Measurements from ENCODE around the gene POLD3. TPM values are rescaled to one million over a fixed set of nuclear protein-coding genes. Genes with fewer than 3 reads are reported as not detected.

The POLD3 gene
- total RNA-seq, 1 experiment from 2014 or later, result 49.7 TPM

DNA sequence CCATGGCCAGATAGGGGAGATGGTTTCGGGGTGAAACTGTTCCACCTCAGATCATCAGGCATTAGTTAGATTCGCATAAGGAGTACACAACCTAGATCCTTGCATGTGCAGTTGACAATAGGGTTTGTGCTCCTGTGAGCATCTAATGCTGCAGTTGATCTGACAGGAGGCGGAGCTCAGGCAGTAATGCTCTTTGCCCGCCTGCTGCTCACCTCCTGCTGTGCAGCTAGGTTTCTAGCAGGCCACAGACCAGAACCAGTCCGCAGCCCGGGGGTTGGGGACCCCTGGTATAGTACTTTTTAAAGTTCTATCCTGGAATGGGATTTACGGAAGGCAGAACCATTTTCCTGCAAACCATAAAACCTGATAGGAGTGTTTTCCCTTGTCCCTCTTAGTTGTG lies 54.6 kb downstream of the POLD3 start:
- POLR2A ChIA-PET, result no interaction called here
- BruUV-seq (replicated peaks), result no TSS peak

DNA sequence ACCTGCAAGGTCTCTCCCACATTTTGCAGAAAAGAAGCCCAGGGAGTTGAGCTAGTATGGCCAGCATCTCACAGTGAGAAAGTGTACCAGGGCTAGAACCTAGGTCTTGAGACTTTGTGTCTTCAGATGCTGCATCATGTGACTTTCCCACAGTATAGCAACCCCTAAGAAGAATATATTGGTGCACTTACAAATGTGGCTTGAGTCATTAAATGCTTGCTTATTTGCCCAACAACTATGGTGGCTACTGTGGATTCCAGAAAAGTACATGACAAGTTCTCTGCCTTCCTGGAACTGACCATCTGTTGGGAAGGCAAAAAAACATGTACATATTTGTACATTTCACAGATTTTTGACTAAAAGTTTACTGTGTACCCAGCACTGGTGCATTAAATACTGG lies 55.0 kb downstream of the POLD3 start:
- no peaks in the 10 kb centered on the region for H3K9me3 Mint-ChIP-seq (ENCODE audit: unreplicated experiment)
- Histone ChIP-seq H3K9me3 (no peaks in the 10 kb centered on the region), H3K4me3 (ENCODE audit: low read depth, low read length) (no peak overlapping the region), H3K4me1 (no peaks in the 10 kb centered on the region), H3K27me3 (replicated peaks; ENCODE audit: control insufficient read depth, insufficient read depth, low read length) (no peaks in the 10 kb centered on the region), H3K36me3 (ENCODE audit: control insufficient read depth, insufficient read depth, low read length) (no peaks in the 10 kb centered on the region)
- no peak overlapping the region for H3K4me3 Mint-ChIP-seq (ENCODE audit: unreplicated experiment)
- ChIA-PET POLR2A (no interaction called here), CTCF (no interaction called here)
- no peak for DNase-seq
- H3K27ac Mint-ChIP-seq (ENCODE audit: unreplicated experiment), result no peak overlapping the region
- H3K4me1 Mint-ChIP-seq (ENCODE audit: low read depth, unreplicated experiment), result no peaks in the 10 kb centered on the region
- BruUV-seq (replicated peaks), result no TSS peak
- H3K36me3 Mint-ChIP-seq (ENCODE audit: insufficient read depth, unreplicated experiment), result peaks cover 18% of the 10 kb centered on the region
- TF ChIP-seq, protein P1, sequence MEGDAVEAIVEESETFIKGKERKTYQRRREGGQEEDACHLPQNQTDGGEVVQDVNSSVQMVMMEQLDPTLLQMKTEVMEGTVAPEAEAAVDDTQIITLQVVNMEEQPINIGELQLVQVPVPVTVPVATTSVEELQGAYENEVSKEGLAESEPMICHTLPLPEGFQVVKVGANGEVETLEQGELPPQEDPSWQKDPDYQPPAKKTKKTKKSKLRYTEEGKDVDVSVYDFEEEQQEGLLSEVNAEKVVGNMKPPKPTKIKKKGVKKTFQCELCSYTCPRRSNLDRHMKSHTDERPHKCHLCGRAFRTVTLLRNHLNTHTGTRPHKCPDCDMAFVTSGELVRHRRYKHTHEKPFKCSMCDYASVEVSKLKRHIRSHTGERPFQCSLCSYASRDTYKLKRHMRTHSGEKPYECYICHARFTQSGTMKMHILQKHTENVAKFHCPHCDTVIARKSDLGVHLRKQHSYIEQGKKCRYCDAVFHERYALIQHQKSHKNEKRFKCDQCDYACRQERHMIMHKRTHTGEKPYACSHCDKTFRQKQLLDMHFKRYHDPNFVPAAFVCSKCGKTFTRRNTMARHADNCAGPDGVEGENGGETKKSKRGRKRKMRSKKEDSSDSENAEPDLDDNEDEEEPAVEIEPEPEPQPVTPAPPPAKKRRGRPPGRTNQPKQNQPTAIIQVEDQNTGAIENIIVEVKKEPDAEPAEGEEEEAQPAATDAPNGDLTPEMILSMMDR (IDR thresholded peaks at IDR 0.05; ENCODE audit: insufficient read depth in 1 of 2, low read depth in 1 of 2, low read length in 1 of 2, severe bottlenecking in 1 of 2, unreplicated experiment in 1 of 2), result no peak
- intact Hi-C loops (cut with micrococcal nuclease; ENCODE audit: unreplicated experiment), result no loop called here
- no peaks in the 10 kb centered on the region for H3K27me3 Mint-ChIP-seq (ENCODE audit: insufficient read depth, unreplicated experiment)

More for the DNA sequence above, 54.6 kb downstream of the POLD3 start:
- TF ChIP-seq, protein P1 (IDR thresholded peaks at IDR 0.05; ENCODE audit: insufficient read depth in 1 of 2, low read depth in 1 of 2, low read length in 1 of 2, severe bottlenecking in 1 of 2, unreplicated experiment in 1 of 2), result no peak
- Mint-ChIP-seq H3K4me3 (ENCODE audit: unreplicated experiment) (no peak overlapping the region), H3K4me1 (ENCODE audit: low read depth, unreplicated experiment) (no peaks in the 10 kb centered on the region), H3K9me3 (ENCODE audit: unreplicated experiment) (no peaks in the 10 kb centered on the region), H3K36me3 (ENCODE audit: insufficient read depth, unreplicated experiment) (peaks cover 22% of the 10 kb centered on the region), H3K27me3 (ENCODE audit: insufficient read depth, unreplicated experiment) (no peaks in the 10 kb centered on the region), H3K27ac (ENCODE audit: unreplicated experiment) (no peak overlapping the region)
- Histone ChIP-seq H3K4me3 (ENCODE audit: low read depth, low read length) (no peak overlapping the region), H3K36me3 (ENCODE audit: control insufficient read depth, insufficient read depth, low read length) (no peaks in the 10 kb centered on the region; the same call in 1 of the 2 replicates), H3K9me3 (no peaks in the 10 kb centered on the region), H3K4me1 (no peaks in the 10 kb centered on the region), H3K27me3 (replicated peaks; ENCODE audit: control insufficient read depth, insufficient read depth, low read length) (no peaks in the 10 kb centered on the region)
- DNase-seq, result no peak
- CTCF ChIA-PET, result no interaction called here
- intact Hi-C loops (cut with micrococcal nuclease; ENCODE audit: unreplicated experiment), result no loop called here

DNA sequence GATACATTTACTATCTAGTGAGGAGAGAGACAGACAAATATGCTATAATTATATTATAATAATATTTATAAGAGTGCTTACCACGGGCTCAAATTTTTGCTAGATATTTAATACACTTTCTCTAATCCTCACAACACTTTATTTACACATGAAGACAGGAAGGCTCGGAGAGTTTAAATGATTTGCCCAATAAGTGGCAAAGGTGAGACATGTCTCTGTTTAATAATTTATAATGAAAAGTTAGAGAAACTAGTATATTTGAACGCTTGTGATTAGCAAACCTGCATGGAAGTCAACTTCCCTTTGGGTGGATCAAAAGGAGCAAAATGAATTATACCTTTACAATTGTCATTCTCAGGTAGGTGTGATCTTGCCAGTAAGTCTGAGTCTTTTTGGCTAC lies 55.4 kb downstream of the POLD3 start:
- no peak for DNase-seq
- H3K4me1 Mint-ChIP-seq (ENCODE audit: low read depth, unreplicated experiment), result no peaks in the 10 kb centered on the region
- Histone ChIP-seq H3K4me1 (no peaks in the 10 kb centered on the region), H3K4me3 (ENCODE audit: low read depth, low read length) (no peak overlapping the region), H3K27me3 (replicated peaks; ENCODE audit: control insufficient read depth, insufficient read depth, low read length) (no peaks in the 10 kb centered on the region), H3K36me3 (ENCODE audit: control insufficient read depth, insufficient read depth, low read length) (no peaks in the 10 kb centered on the region), H3K9me3 (no peaks in the 10 kb centered on the region)
- intact Hi-C loops (cut with micrococcal nuclease; ENCODE audit: unreplicated experiment), result no loop called here
- peaks cover 14% of the 10 kb centered on the region for H3K36me3 Mint-ChIP-seq (ENCODE audit: insufficient read depth, unreplicated experiment)
- TF ChIP-seq, protein P1 (IDR thresholded peaks at IDR 0.05; ENCODE audit: insufficient read depth in 1 of 2, low read depth in 1 of 2, low read length in 1 of 2, severe bottlenecking in 1 of 2, unreplicated experiment in 1 of 2), result no peak
- H3K9me3 Mint-ChIP-seq (ENCODE audit: unreplicated experiment), result no peaks in the 10 kb centered on the region
- POLR2A ChIA-PET, result no interaction called here
- no peak overlapping the region for H3K27ac Mint-ChIP-seq (ENCODE audit: unreplicated experiment)
- BruUV-seq (replicated peaks), result no TSS peak
- no peak overlapping the region for H3K4me3 Mint-ChIP-seq (ENCODE audit: unreplicated experiment)
- CTCF ChIA-PET, result no interaction called here
- no peaks in the 10 kb centered on the region for H3K27me3 Mint-ChIP-seq (ENCODE audit: insufficient read depth, unreplicated experiment)

Measured in Caco-2 (cell line).